ENCODE measurements around the gene PRDM15.

The PRDM15 gene

GRCh38 chr21:41816583-41817165, 62.5 kb downstream of the PRDM15 start:
- peak; percentile 94 for TF ChIP-seq CTCF (conservative IDR thresholded peaks at IDR 0.05; ENCODE audit: low read depth, low read length)
- H3K4me3 ChIP-seq (ENCODE audit: low read depth, low read length): no peak overlapping the region
- peak; percentile 72 for DNase-seq (ENCODE audit: low read depth)

GRCh38 chr21:41815652-41816582, 63.2 kb downstream of the PRDM15 start:
- no peak overlapping the region for H3K4me3 ChIP-seq (ENCODE audit: low read depth, low read length)

GRCh38 chr21:41813226-41813625, 65.9 kb downstream of the PRDM15 start:
- TF ChIP-seq CTCF (conservative IDR thresholded peaks at IDR 0.05; ENCODE audit: low read depth, low read length): no peak
- no peak for DNase-seq (ENCODE audit: low read depth)
- no peak overlapping the region for H3K4me3 ChIP-seq (ENCODE audit: low read depth, low read length)

More at GRCh38 chr21:41815652-41816582, 63.2 kb downstream of the PRDM15 start:
- no peak for TF ChIP-seq CTCF (conservative IDR thresholded peaks at IDR 0.05; ENCODE audit: low read depth, low read length)
- DNase-seq (ENCODE audit: low read depth): no peak

GRCh38 chr21:41812679-41813078, 66.5 kb downstream of the PRDM15 start:
- TF ChIP-seq CTCF (conservative IDR thresholded peaks at IDR 0.05; ENCODE audit: low read depth, low read length): no peak
- H3K4me3 ChIP-seq (ENCODE audit: low read depth, low read length): no peak overlapping the region
- no peak for DNase-seq (ENCODE audit: low read depth)

GRCh38 chr21:41810597-41810932, 68.6 kb downstream of the PRDM15 start:
- no peak for TF ChIP-seq CTCF (conservative IDR thresholded peaks at IDR 0.05; ENCODE audit: low read depth, low read length)
- H3K4me3 ChIP-seq (ENCODE audit: low read depth, low read length): no peak overlapping the region
- no peak for DNase-seq (ENCODE audit: low read depth)

- TF ChIP-seq CTCF (conservative IDR thresholded peaks at IDR 0.05; ENCODE audit: low read depth, low read length): no peak
- H3K4me3 ChIP-seq (ENCODE audit: low read depth, low read length): no peak overlapping the region
- no peak for DNase-seq (ENCODE audit: low read depth)
Observed at GRCh38 chr21:41809891-41810596, 69.1 kb downstream of the PRDM15 start.
